Hindlimb muscle (tissue), 1 donor: ENCODE data around the gene DERA. TPM values are rescaled to one million over a fixed set of nuclear protein-coding genes. Genes with fewer than 3 reads are reported as not detected.
"Not testable (repeated sequence)": the region's sequence is repeated elsewhere in the genome, so short reads cannot be mapped to it uniquely, and the experiment has no call there.

Source experiments
- DNase-seq: peaks from one replicate; pipeline ENCODE4 v3.0.0-alpha.2; 2013
- polyA plus RNA-seq: library from polyadenylated mRNA; unstranded; fragments of 120-200 nt; gene quantifications from one replicate; pipeline ENCODE4 v1.2.1, GENCODE V29; 2013; ENCODE audit not compliant: insufficient read length

DERA gene
- polyA plus RNA-seq, 1 donor: 32.8 TPM

DNA sequence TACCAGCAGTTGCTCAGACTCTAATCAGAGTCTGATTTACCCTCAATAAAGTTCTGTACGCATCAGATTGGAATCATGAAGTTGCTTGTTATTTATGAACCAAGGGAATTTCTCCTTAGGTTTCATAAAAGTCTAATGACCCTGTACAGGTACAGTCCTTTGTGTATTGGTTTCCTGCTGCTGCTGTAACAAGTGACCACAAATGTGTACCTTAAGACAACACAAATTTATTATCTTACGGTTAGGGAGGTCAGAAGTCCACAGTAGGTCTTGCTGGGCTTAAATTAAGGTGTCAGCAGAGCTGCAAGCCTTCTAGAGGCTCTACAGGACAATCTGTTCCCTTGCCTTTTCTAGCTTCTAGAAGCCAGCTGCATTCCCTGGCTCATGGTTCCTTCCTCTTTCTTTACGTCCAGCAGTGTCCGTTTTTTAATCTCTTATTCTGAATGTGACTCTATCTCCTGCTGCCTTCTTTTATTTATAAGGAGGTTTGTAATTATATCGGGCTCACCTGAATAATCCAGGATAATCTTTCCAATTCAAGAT lies 6.7 kb upstream of the DERA start:
- DNase-seq: no peak

DNA sequence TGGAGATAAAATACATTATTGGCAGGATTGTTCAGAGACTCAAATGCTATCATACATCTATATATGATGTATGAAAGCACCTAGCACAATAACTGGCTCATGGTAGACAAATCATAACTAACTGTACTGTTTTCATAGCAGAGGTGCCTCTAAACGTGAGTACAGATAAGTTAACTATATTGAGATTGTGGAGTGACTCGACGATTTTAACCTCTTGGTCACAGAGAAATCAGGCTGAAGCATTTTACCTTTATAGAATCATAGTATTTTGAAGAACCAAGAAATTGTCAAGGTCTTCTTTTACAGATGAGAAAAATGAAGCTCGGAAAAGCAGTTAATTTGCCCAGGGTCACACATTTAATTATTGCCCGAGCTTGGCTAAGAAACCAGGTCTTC lies 666 bp upstream of the DERA start:
- no peak for DNase-seq

DNA sequence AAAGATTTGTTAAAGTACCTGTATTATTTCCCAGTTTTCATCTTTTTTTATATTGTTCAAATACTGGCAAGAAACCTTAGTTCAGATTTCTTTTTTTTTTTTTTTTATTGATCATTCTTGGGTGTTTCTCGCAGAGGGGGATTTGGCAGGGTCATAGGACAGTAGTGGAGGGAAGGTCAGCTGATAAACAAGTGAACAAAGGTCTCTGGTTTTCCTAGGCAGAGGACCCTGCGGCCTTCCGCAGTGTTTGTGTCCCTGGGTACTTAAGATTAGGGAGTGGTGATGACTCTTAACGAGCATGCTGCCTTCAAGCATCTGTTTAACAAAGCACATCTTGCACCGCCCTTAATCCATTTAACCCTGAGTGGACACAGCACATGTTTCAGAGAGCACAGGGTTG lies 799 bp downstream of the DERA start:
- not testable (repeated sequence) for DNase-seq

DNA sequence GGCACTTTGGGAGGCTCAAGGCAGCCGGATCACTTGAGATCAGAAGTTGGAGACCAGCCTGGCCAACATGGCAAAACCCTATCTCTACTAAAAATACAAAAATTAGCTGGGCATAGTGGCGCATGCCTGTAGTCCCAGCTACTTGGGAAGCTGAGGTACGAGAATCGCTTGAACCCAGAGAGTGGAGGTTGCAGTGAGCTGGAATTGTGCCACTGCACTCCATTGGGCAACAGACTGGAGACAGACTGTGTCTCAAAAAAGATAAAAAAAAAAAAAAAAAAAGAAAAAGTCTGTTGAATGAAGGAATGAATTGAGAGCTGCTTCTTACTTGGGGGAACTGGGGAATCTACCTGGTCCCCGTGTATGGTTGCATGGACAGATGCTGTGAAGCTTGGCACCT lies 3.0 kb downstream of the DERA start:
- not testable (repeated sequence) for DNase-seq

DNA sequence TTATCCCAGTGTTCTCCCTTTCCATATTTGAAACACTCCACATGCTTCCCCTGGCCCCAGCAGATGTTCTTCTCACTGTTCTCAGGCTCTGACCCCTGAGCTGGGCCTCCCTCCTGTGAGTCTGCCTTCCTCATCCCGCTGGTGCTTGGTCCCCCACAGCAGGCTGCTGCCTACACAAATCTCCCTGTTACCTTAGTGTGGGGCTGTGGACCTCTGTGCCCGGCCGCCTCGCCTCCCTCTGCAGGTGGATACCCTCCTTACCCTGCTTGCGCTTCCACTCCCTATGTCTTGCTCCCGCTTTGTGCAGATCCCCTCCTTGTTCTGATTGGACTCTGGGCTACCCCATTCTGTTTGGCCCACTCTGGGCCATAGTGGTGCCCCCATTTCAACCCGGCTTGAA lies 6.9 kb downstream of the DERA start:
- DNase-seq: no peak

DNA sequence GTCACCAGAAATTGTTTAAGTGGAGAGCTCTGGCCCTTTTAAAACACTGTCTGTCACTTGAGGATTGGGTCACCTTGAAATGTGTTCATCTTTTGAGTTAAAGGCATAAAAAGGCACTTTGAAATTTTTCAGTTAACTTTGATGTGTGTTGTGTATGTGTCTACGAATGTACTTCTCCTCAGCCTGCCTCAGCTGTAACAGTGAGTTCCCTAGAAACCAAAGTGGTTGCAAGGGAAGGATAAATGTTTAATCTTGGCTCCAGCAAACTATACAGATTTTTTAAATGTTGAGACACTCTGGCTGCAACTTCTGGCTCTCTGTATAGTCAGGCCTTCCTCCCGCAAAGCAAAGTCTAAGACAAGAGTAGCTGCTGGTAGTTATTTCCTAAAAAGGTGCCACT lies 8.3 kb downstream of the DERA start:
- DNase-seq: peak; percentile 48

DNA sequence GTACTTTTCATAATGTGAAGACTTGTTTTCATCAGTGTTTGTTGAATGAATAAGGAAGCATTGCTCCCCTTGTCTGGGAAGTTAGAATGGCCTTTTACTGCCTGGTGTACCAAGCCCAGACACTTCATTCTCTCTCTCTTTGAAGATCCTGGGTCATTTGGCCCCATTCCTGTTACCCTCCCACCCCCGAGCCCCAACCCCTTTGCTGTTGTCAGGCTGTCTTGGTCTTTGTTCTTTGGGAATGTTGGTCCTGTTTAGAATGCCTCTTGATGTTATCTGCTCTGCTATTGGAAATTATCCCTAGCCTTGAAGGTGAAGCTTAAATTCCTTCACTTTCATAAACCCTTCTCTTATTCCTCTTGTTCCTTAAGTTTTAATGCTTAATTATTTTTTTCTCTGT lies 13.8 kb downstream of the DERA start:
- DNase-seq: no peak

DNA sequence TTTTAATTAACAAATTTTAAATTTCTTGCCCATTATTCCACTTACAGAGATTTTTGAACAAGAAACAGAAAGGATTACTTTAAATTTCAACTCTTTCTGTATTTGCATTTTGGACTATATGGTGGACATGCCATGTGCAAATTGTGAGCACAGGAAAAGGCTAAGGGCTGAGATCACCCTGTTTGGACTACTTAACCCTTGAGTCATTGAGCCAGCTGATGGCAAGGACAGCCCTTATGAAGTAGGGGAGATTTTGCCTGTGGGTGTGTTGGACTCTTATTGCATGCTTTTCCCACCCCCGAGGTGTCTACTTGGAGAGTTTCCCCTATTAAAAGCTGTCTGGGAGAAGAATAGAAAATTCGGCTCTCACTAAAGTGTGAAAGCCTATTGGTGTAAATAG lies 17.2 kb downstream of the DERA start:
- no peak for DNase-seq

DNA sequence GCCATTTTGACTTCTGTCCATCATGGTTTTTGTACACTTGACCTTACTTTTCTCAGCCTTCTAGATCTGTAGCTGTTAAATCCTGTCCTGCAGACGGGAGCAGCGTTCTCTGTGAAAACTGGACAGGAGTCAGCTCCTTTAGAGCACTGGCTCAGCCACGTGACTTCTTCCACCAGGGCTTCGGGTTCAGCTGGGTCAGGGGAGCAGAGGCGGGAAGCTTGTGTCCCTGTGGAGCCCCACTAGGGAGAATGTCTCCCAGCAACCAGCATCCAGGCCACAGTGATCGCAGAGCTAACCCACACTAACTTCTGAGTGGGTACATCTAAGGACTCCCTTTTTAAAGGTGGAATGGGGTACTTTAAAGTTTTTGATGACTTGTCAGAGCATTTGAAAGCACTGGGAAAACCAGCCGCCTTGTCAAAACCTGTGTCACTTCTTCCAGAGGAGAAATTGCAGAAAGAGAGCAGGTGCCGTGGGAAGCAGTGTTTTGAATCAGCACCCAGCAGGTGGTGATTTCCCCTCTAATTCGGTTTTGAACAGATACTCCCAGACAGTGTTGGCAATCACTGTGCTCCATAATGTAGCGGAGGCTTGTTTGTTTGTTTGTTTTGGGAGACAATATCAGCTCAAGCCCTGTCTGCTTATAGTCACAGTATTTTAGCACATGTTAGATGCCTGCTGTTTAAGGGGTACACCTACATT lies 17.9 kb downstream of the DERA start:
- no peak for DNase-seq

DNA sequence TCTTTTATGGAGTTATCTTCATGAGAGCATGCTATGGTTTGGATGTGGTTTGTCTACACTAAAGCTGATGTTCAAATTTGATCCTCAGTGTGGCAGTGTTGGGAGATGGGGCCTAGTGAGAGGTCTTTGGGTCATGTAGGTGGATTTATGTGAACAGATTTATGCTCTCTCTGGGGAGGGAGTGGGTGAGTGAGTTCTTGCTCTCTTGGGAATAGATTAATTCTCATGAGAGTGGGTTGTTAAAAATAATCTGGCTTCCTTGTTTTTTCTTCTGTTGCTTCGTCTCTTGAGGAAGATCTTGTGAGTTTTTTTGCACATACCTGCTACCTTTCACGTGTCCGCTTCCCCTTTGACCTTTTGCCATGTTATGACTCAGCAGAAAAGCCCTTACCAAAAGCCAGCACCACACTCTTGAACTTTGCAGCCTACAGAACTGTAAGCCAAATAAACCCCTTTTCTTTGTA lies 20.5 kb downstream of the DERA start:
- DNase-seq: no peak

DNA sequence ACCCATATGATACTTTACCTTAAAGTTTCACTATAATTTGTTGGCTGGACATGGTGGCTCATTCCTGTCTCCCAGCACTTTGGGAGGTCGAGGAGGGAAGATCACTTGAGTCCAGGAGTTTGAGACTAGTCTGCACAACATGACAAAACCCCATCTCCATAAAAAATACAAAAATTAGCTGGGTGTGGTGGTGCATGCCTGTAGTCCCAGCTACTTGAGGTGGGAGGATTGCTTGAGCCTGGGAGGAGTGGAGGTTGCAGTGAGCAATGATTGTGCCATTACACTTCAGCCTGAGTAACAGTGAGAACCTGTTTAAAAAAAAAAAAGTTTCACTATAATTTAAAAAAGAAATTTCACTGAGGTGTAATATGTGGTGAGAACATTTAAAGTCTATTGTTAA lies 21.2 kb downstream of the DERA start:
- DNase-seq: no peak

DNA sequence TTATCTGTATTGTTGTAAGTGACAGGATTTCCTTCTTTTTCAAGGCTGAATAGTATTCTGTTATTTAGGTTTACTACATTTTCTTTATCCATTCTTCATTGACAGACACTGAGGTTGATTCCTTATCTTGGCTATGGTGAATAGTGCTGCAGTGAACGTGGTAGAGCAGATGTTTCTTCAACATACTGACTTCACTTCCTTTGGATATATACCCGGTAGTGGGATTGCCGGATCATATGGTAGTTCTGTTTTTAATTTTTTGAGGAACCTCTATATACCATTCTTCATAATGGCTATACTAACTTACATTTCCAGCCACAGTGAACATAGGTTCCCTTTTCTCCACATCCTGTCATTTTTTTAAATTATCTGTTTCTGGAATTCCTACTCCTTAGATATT lies 21.8 kb downstream of the DERA start:
- DNase-seq: no peak

DNA sequence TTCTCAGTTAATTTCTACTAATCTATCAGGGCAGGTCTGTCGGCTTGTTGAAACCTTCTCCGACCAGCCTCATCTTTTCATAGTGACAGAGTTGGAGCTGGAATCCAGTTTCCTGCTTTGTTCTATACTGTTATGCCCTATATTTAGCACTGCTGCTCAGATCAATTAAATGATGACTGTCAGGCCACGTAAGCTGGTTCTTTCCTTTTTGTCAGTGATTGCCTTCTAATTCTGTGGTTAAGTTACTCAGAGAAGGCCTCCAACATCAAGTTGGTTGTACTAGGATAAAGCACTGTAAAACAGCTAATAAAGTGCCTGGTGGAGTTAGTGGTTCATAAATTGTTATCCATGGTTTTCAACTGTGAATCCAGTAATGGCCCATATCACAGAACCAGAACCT lies 22.6 kb downstream of the DERA start:
- DNase-seq: no peak

DNA sequence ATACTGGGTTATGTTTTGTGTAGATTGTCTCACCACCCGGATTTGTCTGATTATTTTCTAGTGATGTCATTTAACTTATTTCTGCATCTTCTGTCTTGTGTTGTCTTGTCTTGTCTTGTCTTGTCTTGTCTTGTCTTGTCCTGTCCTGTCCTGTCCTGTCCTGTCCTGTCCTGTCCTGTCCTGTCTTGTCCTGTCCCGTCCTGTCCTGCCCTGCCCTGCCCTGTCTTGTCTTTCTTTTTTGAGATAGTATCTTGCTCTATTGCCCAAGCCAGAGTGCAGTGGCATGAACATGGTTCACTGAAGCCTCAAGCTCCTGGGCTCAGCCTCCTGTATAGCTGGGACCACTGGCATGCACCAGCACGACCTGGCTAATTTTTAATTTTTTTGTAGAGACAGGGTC lies 25.6 kb downstream of the DERA start:
- no peak for DNase-seq

DNA sequence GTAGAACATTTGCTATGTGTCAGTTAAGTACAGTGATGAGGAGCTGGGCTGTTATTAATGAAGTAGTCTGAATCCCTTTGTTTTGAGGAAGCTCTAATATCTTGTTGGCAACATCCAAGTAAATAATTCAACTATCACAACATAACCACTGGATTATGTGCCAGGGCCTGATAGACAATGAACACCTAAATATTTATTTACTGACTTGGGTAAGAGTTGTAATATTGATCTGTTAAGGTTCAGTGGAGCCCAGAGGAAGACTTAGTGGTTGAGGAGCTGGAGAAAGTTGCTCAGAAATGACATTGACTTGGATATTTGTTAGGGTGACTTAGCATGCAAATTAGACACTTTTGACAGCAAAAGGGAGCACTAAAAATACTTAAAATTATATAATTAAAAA lies 26.8 kb downstream of the DERA start:
- no peak for DNase-seq

DNA sequence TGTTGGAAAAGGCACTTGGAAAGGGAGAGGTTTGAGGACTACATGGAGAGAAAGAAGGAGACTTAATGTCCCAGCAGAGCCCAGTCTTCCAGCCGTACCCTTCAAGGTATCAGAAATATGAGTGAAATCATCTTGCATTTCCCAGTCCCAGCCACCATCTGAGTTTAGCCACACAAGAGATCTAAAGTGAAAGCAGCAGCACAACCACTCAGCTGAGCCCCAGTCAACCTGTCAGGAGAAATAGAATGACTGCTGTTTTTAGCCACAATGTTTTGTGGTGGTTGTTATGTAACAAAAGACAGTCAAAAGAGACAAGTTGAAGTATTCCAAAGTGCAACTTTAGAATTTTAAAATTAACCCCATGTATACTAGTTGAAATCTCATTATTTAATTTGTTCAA lies 28.0 kb downstream of the DERA start:
- no peak for DNase-seq

DNA sequence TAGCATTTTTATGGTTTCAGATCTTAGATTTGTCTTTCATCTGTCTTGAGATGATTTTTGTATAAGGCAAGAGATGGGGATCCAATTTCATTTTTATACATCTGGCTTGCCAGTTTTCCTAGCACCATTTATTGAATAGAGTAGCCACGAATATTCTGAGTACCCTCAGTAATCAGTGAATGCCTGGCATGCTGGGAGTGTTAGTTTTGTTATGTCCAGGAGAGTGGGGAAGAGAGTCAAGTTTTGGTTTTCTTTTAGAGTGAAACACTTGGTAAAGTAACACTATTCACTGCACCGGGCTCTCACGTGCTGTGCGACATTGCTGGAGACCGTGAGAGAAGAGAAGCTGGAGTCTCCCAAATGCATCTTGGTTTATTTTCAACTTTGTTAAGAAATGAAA lies 31.3 kb downstream of the DERA start:
- DNase-seq: no peak

DNA sequence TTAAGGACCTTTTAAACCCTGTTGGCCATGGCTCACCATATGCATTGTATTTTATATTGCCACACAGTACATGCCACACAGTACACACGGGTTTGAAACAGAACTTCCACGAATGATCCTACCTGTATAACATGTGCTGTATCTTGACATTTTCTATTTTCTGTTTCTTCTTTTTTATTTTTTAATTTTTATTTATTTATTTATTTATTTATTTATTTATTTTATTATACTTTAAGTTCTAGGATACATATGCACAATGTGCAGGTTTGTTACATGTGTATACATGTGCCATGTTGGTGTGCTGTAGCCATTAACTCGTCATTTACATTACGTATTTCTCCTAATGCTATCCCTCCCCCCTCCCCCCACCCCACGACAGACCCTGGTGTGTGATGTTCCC lies 32.4 kb downstream of the DERA start:
- not testable (repeated sequence) for DNase-seq

DNA sequence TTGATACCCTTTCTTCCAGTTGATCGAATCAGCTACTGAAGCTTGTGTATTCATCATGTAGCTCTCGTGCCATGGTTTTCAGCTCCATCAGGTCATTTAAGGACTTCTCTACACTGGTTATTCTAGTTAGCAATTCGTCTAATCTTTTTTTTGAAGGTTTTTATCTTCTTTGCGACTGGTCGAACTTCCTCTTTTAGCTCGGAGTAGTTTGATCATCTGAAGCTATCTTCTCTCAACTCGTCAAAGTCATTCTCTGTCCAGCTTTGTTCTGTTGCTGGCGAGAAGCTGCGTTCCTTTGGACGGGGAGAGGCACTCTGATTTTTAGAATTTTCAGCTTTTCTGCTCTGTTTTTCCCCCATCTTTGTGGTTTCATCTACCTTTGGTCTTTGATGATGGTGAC lies 37.3 kb downstream of the DERA start:
- DNase-seq: not testable (repeated sequence)

DNA sequence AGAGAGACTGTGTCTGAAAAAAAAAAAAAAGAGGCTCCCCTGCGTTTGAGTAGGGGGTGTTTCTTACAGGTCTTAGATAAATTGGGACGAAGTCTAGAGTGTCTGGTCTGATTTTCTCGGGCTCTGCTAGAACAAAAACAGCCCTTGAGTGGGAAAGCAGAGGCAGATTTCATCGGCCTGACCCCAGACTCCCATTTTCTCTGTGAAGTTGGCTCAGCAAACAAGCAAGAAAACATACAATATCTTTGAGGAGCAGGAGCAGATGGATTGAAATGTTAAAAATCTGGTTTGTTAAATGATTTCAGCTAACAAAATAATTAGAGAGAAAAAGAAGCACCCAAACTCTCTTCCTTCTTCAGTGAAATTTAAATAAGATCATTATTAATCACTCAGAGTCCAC lies 44.1 kb downstream of the DERA start:
- DNase-seq: no peak

DNA sequence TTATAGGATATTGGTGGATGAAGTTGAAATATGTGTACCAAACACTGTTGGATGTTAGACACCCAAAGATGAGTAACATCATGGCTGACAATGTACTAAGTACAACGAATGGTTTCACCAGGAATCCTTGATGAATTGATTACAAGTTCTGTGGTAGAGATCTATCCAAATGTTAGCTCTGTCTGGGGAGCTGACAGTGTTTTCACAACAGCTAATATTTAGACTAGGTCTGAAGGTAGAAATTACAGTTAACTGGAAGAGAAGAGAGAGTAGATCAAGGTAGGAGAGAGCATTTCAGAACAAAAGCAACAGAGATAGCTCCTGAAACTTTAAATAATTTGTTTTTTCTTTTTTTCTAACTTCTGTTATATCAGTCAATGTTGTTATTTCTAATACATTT lies 44.9 kb downstream of the DERA start:
- no peak for DNase-seq

DNA sequence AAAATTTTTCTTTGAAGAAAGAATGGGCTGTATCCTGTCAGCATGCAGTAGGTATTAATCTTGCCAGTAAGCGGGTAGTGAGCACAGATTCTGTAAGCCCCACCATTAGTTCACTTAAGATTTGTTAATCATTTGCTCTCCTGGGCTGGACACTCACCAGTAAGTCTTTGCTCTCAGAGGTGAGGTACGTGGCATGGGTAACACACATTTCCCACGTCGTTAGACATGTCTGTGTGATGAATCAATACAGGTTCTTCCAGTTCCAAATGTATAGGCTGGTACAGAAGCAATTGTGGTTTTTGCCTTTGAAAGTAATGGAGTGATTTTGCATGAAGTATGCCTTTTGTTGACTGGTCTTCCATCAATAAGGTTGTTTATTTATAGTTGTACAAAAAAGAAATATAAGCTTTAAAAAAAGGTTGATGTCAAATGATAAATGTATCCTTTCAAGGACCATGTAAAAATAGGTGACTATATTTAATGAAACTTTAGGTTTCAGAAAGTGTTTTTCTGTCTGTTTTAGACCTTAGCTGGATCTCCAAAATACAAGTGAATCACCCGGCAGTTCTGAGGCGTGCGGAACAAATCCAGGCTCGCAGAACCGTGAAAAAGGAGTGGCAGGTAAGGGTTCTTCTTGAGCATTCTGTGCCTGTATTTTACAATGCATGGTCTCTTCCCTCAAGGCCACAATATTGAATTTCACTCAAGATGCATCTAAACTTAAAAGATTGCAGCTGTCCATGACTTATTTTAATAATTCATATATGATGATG lies 45.5 kb downstream of the DERA start:
- no peak for DNase-seq

DNA sequence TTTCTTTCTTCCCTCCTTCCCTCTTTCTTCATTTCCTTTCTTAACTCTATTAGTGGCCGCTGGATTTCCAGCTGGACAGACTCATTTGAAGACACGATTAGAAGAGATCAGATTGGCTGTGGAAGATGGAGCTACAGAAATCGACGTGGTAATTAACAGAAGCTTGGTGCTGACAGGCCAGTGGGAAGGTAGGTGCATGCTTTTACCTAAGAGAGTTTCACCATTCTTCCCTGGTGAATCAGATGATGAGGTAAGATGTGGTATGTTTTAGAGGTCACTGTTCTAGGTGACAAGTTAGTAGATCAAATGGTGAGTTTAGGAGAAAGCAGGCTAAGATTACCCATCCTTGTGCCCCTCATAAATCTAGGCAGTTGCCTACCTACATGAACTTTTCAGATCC lies 51.6 kb downstream of the DERA start:
- DNase-seq: no peak

DNA sequence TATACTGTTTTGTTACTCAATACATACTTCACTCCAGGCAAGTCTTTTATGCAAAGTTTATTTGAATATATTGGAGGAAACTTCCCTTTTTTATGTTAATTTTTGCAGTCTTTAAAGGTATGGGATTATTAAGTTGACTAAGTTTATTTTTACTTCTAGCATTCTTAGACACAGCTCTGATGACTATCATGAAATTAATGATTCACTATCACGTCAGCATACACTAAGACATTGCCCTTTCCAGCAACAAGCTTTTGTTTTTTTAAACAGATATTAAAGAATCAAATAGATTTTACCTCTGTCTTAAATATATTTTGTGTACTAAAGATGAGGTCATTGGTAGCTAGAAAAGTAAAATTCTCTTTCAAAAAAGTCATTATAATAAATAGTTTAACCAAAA lies 52.1 kb downstream of the DERA start:
- no peak for DNase-seq
